Stimulated activated CD4-positive, alpha-beta T cell treated with anti-CD3 and anti-CD28 coated beads, Interleukin-1b, Interleukin-23, amount 100 ng/mL, for 48 hours (primary cell): ENCODE results near the gene EML3.
"Not testable (repeated sequence)": the region's sequence is repeated elsewhere in the genome, so short reads cannot be mapped to it uniquely, and the experiment has no call there.

Experiments used
- DNase-seq: peaks from one replicate; pipeline ENCODE4 v3.0.0-alpha.2; 2020

Gene EML3

GRCh38 chr11:62567018-62567633 lies 45.4 kb downstream of the EML3 start:
- no peak for DNase-seq

- no peak for DNase-seq
Measured at GRCh38 chr11:62566247-62566646, 46.3 kb downstream of the EML3 start.

GRCh38 chr11:62565100-62565802 lies 47.3 kb downstream of the EML3 start:
- DNase-seq: no peak

GRCh38 chr11:62561677-62562230 lies 50.8 kb downstream of the EML3 start:
- DNase-seq: not testable (repeated sequence)

GRCh38 chr11:62560566-62561103 lies 51.9 kb downstream of the EML3 start:
- DNase-seq: peak; percentile 70

- DNase-seq: not testable (repeated sequence)
Measured at GRCh38 chr11:62559626-62560025, 52.9 kb downstream of the EML3 start.

GRCh38 chr11:62559204-62559603 lies 53.4 kb downstream of the EML3 start:
- DNase-seq: no peak

DNA sequence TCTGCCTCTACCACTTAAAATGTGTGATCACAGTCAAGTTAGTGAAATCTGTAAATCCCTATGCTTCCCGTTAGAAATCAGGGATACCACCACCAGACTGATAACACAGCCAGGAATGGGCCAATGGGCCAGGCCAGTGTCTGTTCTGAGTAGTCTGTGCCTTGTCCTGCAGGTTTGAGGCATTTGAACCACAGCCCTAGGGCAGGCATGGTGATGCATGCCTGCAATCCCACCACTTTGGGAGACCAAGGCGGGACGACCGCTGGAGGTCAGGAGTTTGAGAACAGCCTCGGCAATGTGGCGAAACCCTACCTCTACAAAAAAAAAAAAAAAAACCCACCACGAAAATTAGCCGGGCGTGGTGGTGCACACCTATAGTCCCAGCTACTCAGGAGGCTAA lies 53.9 kb downstream of the EML3 start:
- no peak for DNase-seq

DNA sequence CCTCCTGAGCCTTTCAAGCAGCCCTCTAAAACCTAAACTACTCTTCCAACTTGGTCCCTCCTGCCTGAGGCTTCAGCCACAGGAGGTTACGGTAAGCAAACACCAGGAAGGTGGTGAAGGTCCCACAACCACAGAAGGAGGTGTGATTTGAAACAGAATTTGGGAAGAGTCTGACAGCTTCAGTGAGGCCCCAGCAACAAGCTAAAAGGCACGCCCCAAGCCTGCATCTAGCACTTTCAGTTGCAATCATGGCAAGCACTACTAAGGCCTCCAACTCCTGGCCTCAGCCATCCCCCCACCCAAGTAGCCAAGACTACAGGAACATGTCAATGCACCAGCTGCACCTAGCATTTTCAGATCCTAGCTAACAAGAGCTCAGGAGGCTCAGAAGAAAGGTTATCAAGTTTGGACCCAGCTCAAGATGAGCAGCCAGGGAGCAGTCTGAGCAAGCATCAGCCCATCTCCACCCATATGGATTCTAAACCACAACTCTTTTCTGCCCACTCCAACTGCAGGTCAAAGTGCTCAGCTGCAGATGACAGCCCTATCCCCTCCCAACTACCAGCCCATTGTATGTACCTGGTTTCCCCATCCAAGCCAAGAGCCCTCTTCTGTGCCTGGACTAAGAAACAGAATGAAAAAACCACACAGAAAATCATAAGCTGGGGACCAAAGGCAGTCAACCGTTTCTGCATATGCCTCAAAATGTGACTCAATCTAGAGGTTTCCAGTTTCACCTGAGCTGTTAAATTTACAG lies 55.5 kb downstream of the EML3 start:
- peak; percentile 72 for DNase-seq

DNA sequence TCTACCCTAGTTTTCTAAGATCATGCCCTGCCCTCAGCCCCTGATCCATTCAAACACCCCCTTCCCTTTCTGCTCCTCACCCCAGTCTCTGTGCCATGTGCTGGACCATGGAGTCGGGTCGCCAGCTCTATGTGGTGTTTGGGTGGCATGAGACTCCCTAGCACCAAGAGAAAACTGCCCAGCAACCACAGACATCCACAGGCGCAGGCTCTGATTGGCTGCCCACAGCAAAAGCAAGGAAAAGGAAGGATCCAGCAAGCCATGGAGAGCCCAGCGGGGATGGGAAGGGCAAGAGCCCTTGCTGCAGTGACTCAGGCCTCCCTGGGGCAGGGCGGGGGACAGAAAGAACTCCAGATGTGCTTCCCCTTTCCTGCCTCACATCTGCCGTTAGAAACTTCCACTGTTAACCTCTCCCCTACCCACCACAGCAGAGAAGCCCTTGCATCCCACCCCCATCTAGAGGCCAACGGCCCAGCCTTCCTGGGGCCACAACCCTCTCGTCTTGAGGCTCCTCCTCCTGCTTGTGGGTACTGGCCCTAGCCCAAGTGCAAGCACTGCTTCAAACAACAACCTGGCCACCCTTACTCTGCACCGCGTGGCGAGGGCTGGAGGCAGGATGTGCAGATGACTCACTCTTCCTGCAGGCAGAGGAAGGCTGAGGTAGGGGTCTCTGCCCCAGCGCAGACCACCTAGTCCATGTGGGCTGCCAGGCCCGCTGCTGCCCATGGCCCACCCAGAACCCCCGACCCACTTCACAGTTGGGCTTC lies 56.3 kb downstream of the EML3 start:
- DNase-seq: peak; percentile 88

DNA sequence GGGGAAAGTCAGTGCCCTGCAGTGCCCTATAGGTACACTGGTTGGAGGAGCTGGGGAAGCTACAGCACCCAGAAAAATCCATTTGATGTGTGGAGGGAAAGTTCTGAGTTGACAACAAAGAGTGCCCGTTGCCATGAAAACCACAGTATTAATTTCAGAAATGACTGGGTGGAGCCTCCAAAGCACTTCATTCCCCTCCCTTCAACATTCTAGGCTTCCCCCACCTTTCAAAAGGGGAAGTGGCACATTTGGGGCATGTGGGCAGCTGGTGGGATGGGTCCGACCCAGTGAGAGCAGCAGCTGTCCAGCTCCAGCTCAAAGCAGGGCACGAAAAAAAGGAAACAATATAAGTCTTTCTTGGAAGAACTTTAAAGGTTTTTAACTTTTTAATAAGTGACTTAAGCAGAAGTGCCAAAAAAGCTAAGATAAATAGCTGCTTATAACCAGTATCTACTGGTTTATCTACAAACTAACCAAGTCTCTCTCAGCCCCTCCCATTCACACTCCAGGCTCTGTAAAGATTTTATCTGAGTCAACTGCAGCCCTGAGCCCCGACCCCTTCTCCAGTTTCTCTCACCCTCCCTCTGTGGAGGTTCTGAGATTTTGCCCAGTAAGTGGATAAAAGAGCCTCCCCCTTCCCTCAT lies 57.0 kb downstream of the EML3 start:
- DNase-seq: peak; percentile 56

GRCh38 chr11:62554387-62555167 lies 58.0 kb downstream of the EML3 start:
- no peak for DNase-seq

DNA sequence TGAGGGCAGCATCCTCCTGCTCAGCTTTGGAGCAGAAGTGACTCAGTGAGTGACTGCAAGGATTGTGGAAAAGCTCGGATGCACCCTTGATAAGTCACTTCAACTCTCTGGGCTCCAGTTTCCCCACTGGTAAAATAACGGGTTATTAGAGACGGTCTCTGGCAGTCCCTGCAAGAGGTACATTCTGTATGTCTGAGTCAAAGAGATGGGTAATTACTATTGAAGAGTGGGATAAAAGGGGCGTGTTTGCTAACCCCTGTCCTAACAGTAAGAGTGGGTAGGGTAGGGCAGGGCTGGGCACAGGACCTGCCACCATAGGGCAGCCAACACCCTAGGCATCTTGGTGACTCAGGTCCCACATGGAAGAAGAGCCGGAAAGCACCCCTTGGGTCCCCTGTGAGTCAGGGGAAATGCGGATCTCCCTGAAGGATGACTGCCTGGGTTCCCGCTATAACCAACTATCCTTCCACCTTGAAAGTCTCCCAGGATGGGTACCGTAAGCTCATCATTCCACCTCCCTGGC lies 58.7 kb downstream of the EML3 start:
- no peak for DNase-seq

- no peak for DNase-seq
Measured at GRCh38 chr11:62553080-62553838, 59.3 kb downstream of the EML3 start.

GRCh38 chr11:62552485-62553079 lies 60.0 kb downstream of the EML3 start:
- DNase-seq: no peak
